ACHN (cell line): ENCODE results near the gene PCBP4.
"Not testable (repeated sequence)": the region's sequence is repeated elsewhere in the genome, so short reads cannot be mapped to it uniquely, and the experiment has no call there.

Experiments used
- DNase-seq: peaks from one replicate; pipeline ENCODE4 v3.0.0-alpha.2; 2015
- in situ Hi-C: cut with HindIII; loops from 2 replicates; pipeline ENCODE4 v1.10.0; 2017; ENCODE audit warnings: low sequenced_read_pairs, low pct_ligation_motif_present, low pct_unique_long_range_greater_than_20kb

The PCBP4 gene

GRCh38 chr3:51934139-51934850 is 33.0 kb downstream of the PCBP4 start:
- in situ Hi-C loops = no loop called here
- no peak for DNase-seq

- in situ Hi-C loops = no loop called here
Measured at GRCh38 chr3:51933471-51934138, 33.6 kb downstream of the PCBP4 start.

GRCh38 chr3:51932471-51933370 is 34.5 kb downstream of the PCBP4 start:
- DNase-seq = no peak
- in situ Hi-C loops = no loop called here

More at GRCh38 chr3:51933471-51934138, 33.6 kb downstream of the PCBP4 start:
- no peak for DNase-seq

- in situ Hi-C loops = no loop called here
Measured at GRCh38 chr3:51931756-51932155, 35.5 kb downstream of the PCBP4 start.

GRCh38 chr3:51930439-51930838 is 36.8 kb downstream of the PCBP4 start:
- no peak for DNase-seq
- in situ Hi-C loops = no loop called here

More at GRCh38 chr3:51931756-51932155, 35.5 kb downstream of the PCBP4 start:
- DNase-seq = no peak

- in situ Hi-C loops = no loop called here
- DNase-seq = peak; percentile 17
Measured at GRCh38 chr3:51929420-51930003, 37.7 kb downstream of the PCBP4 start.

GRCh38 chr3:51928981-51929380 is 38.3 kb downstream of the PCBP4 start:
- DNase-seq, in situ Hi-C loops: not testable (repeated sequence)

GRCh38 chr3:51928438-51928837 is 38.8 kb downstream of the PCBP4 start:
- DNase-seq = no peak
- in situ Hi-C loops = no loop called here

GRCh38 chr3:51927061-51927977 is 39.9 kb downstream of the PCBP4 start:
- DNase-seq = no peak
- in situ Hi-C loops = no loop called here

GRCh38 chr3:51921081-51921578 is 46.1 kb downstream of the PCBP4 start:
- DNase-seq = no peak
- in situ Hi-C loops = no loop called here

- in situ Hi-C loops = no loop called here
- no peak for DNase-seq
Measured at GRCh38 chr3:51916418-51916817, 50.8 kb downstream of the PCBP4 start.

GRCh38 chr3:51908026-51908425 is 59.2 kb downstream of the PCBP4 start:
- DNase-seq = no peak
- in situ Hi-C loops = no loop called here
